Measurements from ENCODE around the gene TMEM87A. TPM values are rescaled to one million over a fixed set of nuclear protein-coding genes. Genes with fewer than 3 reads are reported as not detected.
A peak's percentile ranks its signal among the peaks of the same experiment; 100 is the strongest.

Gene TMEM87A
- total RNA-seq, 1 donor: 79.9 TPM

DNA sequence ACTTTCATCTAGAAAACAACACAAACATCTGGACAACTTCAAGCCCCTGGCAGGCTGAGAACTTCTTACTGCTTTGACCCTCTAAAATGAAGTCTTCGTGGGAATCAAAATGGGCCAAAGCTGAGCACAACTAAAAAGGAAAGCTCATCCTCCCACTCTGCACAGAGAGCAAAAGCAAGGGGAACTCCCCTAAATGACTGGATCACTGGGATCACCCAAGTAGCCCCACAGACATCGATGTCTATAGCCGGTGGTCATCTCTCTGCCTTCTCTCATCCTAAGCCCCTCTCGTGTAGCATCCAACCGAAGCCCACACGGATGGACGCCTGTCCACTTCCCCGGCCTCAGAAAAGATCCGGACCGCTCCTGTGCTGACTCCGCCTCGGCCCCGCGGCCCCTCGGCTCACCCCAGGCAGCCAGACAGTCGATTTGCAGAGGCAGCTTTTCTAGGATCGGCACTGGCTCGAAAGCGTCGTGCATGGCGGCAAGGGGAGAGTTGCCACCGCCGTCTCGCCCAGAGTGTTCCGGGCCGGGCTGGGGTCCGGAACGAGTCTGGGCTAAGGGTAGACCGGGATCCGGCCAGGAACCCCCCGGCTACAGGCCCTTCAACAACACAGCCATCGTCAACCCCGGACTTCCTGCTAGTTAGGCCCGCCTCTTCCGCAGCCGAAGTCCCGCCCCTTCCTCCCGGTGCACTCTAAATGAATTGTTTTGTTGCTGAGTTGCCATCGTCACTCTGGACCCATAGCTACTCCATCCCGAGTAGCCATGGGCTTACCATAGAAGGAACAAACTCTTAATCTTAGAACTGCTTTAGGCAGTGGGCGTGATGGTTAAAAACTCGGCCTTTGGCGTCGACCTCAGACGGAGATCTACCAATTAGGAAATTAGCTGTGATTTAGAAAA is 65.3 kb downstream of the TMEM87A start, which contains the start of gene VPS39:
Gene VPS39 (minus strand): TSS at position 631 of the 906 bp plus-strand sequence. CDS start 151 bp downstream, at position 480.
- peak within 1 kb of the TSS; percentile 78 for H3K4me3 ChIP-seq (ENCODE audit: low read depth, low read length)
- TF ChIP-seq, protein P1, sequence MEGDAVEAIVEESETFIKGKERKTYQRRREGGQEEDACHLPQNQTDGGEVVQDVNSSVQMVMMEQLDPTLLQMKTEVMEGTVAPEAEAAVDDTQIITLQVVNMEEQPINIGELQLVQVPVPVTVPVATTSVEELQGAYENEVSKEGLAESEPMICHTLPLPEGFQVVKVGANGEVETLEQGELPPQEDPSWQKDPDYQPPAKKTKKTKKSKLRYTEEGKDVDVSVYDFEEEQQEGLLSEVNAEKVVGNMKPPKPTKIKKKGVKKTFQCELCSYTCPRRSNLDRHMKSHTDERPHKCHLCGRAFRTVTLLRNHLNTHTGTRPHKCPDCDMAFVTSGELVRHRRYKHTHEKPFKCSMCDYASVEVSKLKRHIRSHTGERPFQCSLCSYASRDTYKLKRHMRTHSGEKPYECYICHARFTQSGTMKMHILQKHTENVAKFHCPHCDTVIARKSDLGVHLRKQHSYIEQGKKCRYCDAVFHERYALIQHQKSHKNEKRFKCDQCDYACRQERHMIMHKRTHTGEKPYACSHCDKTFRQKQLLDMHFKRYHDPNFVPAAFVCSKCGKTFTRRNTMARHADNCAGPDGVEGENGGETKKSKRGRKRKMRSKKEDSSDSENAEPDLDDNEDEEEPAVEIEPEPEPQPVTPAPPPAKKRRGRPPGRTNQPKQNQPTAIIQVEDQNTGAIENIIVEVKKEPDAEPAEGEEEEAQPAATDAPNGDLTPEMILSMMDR (IDR thresholded peaks at IDR 0.05; ENCODE audit: insufficient read depth, low read depth, low read length): no peak
- peak; percentile 83 for DNase-seq (ENCODE audit: low read depth)

DNA sequence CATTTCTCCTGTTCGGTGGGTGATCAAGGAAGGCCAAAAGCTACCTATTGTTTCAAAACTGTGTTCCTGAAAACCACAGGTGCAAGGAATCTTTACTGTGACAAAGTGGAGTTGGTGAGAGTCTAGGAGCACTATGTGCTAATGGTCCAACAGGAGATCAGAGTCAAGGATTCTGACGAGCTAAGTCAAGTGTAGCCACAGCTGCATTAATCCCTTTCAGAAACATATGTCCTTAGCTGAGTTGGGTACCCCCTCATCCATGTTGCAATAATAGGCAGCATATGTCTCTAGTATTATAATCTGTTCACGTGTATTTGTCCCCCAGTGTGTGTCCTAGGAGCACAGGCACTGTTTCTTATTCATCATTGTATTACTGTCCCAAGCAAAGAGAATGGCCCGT is 66.8 kb downstream of the TMEM87A start:
- TF ChIP-seq, protein P1 (IDR thresholded peaks at IDR 0.05; ENCODE audit: insufficient read depth, low read depth, low read length): no peak
- no peak overlapping the region for H3K4me3 ChIP-seq (ENCODE audit: low read depth, low read length)
- DNase-seq (ENCODE audit: low read depth): no peak

DNA sequence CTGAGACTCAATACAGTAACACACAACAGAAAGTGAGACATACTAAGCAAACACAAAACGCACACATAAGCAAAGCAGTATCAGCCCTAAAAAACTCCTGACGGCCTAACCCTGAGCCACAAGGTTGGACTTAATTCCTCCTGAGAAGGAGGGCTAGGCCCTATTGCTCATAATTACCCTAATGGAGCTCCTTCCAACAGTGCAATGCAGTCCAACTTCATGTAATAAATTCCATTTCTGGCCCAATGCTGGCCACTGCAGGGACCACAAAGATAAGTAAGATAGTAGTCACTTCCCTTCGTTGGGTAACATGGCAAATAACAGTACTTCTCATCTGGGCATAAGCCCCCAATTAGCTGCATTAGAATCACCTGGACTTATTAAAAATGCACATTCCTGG is 69.3 kb downstream of the TMEM87A start:
- H3K4me3 ChIP-seq (ENCODE audit: low read depth, low read length): no peak overlapping the region
- TF ChIP-seq, protein P1 (IDR thresholded peaks at IDR 0.05; ENCODE audit: insufficient read depth, low read depth, low read length): no peak
- DNase-seq (ENCODE audit: low read depth): no peak

DNA sequence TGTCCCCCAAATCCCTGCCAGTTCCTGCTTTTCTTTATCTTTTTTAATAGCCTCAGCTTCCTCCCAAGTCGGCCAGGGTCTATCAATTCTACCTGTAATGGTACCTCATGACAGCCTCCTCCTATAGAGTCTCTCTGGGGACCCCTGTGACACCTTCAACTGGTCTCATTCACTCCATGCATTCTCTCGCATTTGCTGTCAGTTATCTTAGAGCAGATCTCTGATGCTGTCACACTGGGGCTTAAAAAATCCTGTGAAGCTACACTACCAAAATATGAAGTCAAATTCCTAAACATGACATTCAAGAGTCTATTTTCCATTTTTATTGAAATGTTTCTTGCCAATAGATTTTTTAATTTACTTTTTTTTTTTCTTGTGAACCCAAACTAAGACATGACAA is 70.6 kb downstream of the TMEM87A start:
- H3K4me3 ChIP-seq (ENCODE audit: low read depth, low read length): no peak overlapping the region
- TF ChIP-seq, protein P1 (IDR thresholded peaks at IDR 0.05; ENCODE audit: insufficient read depth, low read depth, low read length): no peak
- DNase-seq (ENCODE audit: low read depth): no peak

DNA sequence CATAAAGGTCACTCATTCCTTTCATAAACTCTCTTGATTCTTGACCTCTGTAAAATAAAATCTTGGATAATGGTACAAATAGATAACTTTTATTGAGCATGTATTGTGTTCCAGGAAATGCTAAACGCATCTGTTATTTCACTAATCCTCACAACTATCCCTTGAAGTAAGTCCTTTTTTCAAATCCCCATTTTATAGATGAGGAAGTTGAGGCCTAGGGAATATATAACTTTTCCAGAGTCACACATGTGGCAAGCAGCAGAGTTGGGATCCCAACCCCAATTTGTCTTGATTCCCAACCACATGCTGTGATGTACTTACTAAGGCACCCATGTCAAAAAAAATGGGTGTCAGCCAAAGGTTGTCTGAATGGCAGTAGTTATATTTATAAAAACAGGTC is 71.4 kb downstream of the TMEM87A start:
- TF ChIP-seq, protein P1 (IDR thresholded peaks at IDR 0.05; ENCODE audit: insufficient read depth, low read depth, low read length): no peak
- DNase-seq (ENCODE audit: low read depth): no peak
- H3K4me3 ChIP-seq (ENCODE audit: low read depth, low read length): no peak overlapping the region

DNA sequence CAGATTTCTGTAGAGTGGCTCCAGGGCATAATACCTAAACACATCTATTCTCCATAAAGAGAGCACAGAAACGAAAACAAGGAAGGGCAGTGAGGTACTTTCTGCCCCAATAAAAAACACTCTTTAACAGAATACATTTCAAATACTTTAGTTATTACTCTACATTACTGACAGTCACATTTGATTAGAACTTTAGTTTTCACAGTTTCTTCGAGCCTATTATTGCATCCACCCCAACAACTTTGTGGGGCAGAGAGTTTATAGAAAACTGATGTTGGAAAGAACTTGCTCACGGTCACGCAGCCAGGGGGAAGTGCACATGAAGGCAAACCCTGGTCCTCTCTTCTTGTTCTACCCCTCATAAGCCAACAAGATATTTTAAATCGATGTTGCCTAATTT is 74.1 kb downstream of the TMEM87A start:
- TF ChIP-seq, protein P1 (IDR thresholded peaks at IDR 0.05; ENCODE audit: insufficient read depth, low read depth, low read length): no peak
- H3K4me3 ChIP-seq (ENCODE audit: low read depth, low read length): no peak overlapping the region
- DNase-seq (ENCODE audit: low read depth): no peak
